ENCODE data around the gene DRAP1. TPM values are rescaled to one million over a fixed set of nuclear protein-coding genes. Genes with fewer than 3 reads are reported as not detected.

The DRAP1 gene
- total and polyA plus RNA-seq, 2 experiments from 2014 or later: 121 to 294 TPM

GRCh38 chr11:65964906-65965305, 45.7 kb downstream of the DRAP1 start:
- H3K4me2 ChIP-seq: no peak overlapping the region

GRCh38 chr11:65965986-65966762, 46.9 kb downstream of the DRAP1 start:
- Mint-ChIP-seq H3K27ac (no peak overlapping the region), H3K27me3 (ENCODE audit: insufficient read depth, low read depth, poor library complexity) (peaks cover 20% of the 10 kb centered on the region), H3K4me1 (peaks cover 17% of the 10 kb centered on the region), H3K9me3 (peaks cover 6% of the 10 kb centered on the region), H3K36me3 (ENCODE audit: low read depth) (peaks cover 66% of the 10 kb centered on the region), H3K4me3 (no peak overlapping the region)
- Histone ChIP-seq H3K4me2 (no peak overlapping the region), H3K4me3 (no peak overlapping the region), H3K27me3 (ENCODE audit: insufficient read depth) (no peaks in the 10 kb centered on the region), H2AFZ (no peak overlapping the region), H3K79me2 (replicated peaks; ENCODE audit: insufficient read depth) (peaks cover 26% of the 10 kb centered on the region), H3K4me1 (ENCODE audit: insufficient read depth) (peaks cover 8% of the 10 kb centered on the region), H3F3A (replicated peaks; ENCODE audit: low read depth) (peaks cover 3% of the 10 kb centered on the region; the same call in 1 of the 2 replicates), H3K27ac (ENCODE audit: low read depth) (no peak overlapping the region), H3K9me2 (ENCODE audit: insufficient read depth) (no peaks in the 10 kb centered on the region), H4K20me1 (replicated peaks; ENCODE audit: insufficient read depth) (peaks cover 13% of the 10 kb centered on the region), H3K36me3 (ENCODE audit: insufficient read depth) (no peaks in the 10 kb centered on the region; the same call in 1 of the 2 replicates)
- no peak for DNase-seq (ENCODE audit: low spot score)
- TF ChIP-seq JUNB (IDR thresholded peaks at IDR 0.05; ENCODE audit: unreplicated experiment) (no peak), CTCF (conservative IDR thresholded peaks at IDR 0.05; ENCODE audit: low read depth in 2 of 2) (peak in 1 of 2 experiments; percentile 27; a peak in 2 of 4 replicates)
- ATAC-seq: no peak

More at GRCh38 chr11:65964906-65965305, 45.7 kb downstream of the DRAP1 start:
- Histone ChIP-seq H3F3A (replicated peaks; ENCODE audit: low read depth) (peaks cover 3% of the 10 kb centered on the region; the same call in 1 of the 2 replicates), H3K4me1 (ENCODE audit: insufficient read depth) (peaks cover 8% of the 10 kb centered on the region), H2AFZ (no peak overlapping the region), H3K4me3 (no peak overlapping the region), H3K27ac (ENCODE audit: low read depth) (no peak overlapping the region), H3K27me3 (ENCODE audit: insufficient read depth) (no peaks in the 10 kb centered on the region), H3K79me2 (replicated peaks; ENCODE audit: insufficient read depth) (peaks cover 26% of the 10 kb centered on the region), H3K9me2 (ENCODE audit: insufficient read depth) (no peaks in the 10 kb centered on the region), H4K20me1 (replicated peaks; ENCODE audit: insufficient read depth) (peaks cover 13% of the 10 kb centered on the region), H3K36me3 (ENCODE audit: insufficient read depth) (no peaks in the 10 kb centered on the region; the same call in 1 of the 2 replicates)
- H3K27me3 Mint-ChIP-seq (ENCODE audit: insufficient read depth, low read depth, poor library complexity): peaks cover 19% of the 10 kb centered on the region
- H3K4me1 Mint-ChIP-seq: peaks cover 12% of the 10 kb centered on the region
- H3K9me3 Mint-ChIP-seq: peaks cover 2% of the 10 kb centered on the region; the same call in 1 of the 3 replicates
- peaks cover 58% of the 10 kb centered on the region for H3K36me3 Mint-ChIP-seq (ENCODE audit: low read depth)
- TF ChIP-seq JUNB (IDR thresholded peaks at IDR 0.05; ENCODE audit: unreplicated experiment): no peak
- no peak overlapping the region for H3K4me3 Mint-ChIP-seq
- DNase-seq (ENCODE audit: low spot score) (no peak), ATAC-seq (no peak)
- no peak overlapping the region for H3K27ac Mint-ChIP-seq

- H3K4me1 ChIP-seq (ENCODE audit: insufficient read depth): peaks cover 5% of the 10 kb centered on the region
- no peak for DNase-seq (ENCODE audit: low spot score)
- H3K79me2 ChIP-seq (replicated peaks; ENCODE audit: insufficient read depth): peaks cover 22% of the 10 kb centered on the region
- no peaks in the 10 kb centered on the region for H3K27me3 ChIP-seq (ENCODE audit: insufficient read depth)
- no peak overlapping the region for H3K4me3 Mint-ChIP-seq
- H3K9me3 Mint-ChIP-seq: peaks cover 7% of the 10 kb centered on the region; the same call in 2 of the 3 replicates
- H3K36me3 Mint-ChIP-seq (ENCODE audit: low read depth): peaks cover 74% of the 10 kb centered on the region
- no peak overlapping the region for H3K27ac Mint-ChIP-seq
- ATAC-seq: no peak
- H3K4me3 ChIP-seq: no peak overlapping the region
- peaks cover 16% of the 10 kb centered on the region for H3K27me3 Mint-ChIP-seq (ENCODE audit: insufficient read depth, low read depth, poor library complexity)
- H3F3A ChIP-seq (replicated peaks; ENCODE audit: low read depth): no peaks in the 10 kb centered on the region; the same call in 1 of the 2 replicates
- no peaks in the 10 kb centered on the region; the same call in 1 of the 2 replicates for H3K36me3 ChIP-seq (ENCODE audit: insufficient read depth)
- H4K20me1 ChIP-seq (replicated peaks; ENCODE audit: insufficient read depth): peaks cover 9% of the 10 kb centered on the region
- H3K9me2 ChIP-seq (ENCODE audit: insufficient read depth): no peaks in the 10 kb centered on the region
- H2AFZ ChIP-seq: no peak overlapping the region
- H3K4me1 Mint-ChIP-seq: peaks cover 13% of the 10 kb centered on the region
- H3K4me2 ChIP-seq: no peak overlapping the region
- no peak overlapping the region for H3K27ac ChIP-seq (ENCODE audit: low read depth)
- TF ChIP-seq POLR2AphosphoS5 (IDR thresholded peaks at IDR 0.05; ENCODE audit: low read depth) (no peak), ZNF462 (CRISPR knock-in tag; IDR thresholded peaks at IDR 0.05) (no peak), CREB1 (CRISPR knock-in tag; IDR thresholded peaks at IDR 0.05; ENCODE audit: low read depth) (no peak), NANOG (IDR thresholded peaks at IDR 0.05; ENCODE audit: borderline replicate concordance) (no peak)
Measured at GRCh38 chr11:65967329-65967934, 48.2 kb downstream of the DRAP1 start.
